RWPE1 (cell line): ENCODE results near the gene DMRTC2.

ENCODE experiments used
- CTCF ChIA-PET: fragments of 350-600 bp; sonication (Branson Sonifier 250); formaldehyde crosslinking; extraction: SDS; loops from one replicate; lab custom pipeline; 2021; lab: Yijun Ruan, JAX
- POLR2A ChIA-PET: fragments of 400-600 bp; formaldehyde crosslinking; extraction: SDS; loops from one replicate; lab custom pipeline; 2020; ENCODE audit warnings: antibody characterized with exemption; ENCODE audit not compliant: low non-redundant PET; lab: Yijun Ruan, JAX
- DNase-seq: peaks from one replicate; pipeline ENCODE4 v3.0.0; 2012; ENCODE audit warnings: low spot score
- H3K27ac ChIP-seq: fragments of 450-650 bp; 2 replicates; pipeline ENCODE4 v1.5.1; 2017
- TF ChIP-seq, protein P1 (sequence below): fragments of 450-650 bp; conservative IDR thresholded peaks from 2 replicates; pipeline ENCODE4 v1.5.1; 2017; ENCODE audit warnings: low read depth, mild to moderate bottlenecking

The DMRTC2 gene

DNA sequence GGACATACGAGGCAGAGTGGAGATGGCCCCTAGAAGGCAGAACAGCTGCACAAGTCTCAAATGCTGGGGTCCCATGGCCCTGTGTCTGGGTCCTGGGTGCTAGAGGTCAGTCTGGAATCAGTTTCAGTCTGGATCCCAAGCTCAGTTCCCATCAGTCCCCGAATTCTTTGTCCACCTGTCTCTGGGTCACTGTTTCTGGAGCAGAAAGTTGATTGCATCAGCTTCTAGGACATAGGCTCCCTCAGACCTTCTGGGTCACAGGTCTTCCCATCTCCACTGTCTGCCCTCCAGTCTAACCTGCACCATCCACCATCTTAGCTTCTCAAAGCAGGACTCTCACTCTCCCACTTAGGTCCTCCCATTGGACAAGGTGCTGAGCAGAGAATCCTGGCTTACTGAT, 5.6 kb upstream of the DMRTC2 start:
- POLR2A ChIA-PET: no interaction called here
- DNase-seq: no peak
- CTCF ChIA-PET: interaction anchor here (1.3 kb wide), 1 partner anchor 46 kb away, joined by 10 read pairs; no protein-coding TSS in a partner anchor
- no peak overlapping the region for H3K27ac ChIP-seq
- TF ChIP-seq, protein P1, sequence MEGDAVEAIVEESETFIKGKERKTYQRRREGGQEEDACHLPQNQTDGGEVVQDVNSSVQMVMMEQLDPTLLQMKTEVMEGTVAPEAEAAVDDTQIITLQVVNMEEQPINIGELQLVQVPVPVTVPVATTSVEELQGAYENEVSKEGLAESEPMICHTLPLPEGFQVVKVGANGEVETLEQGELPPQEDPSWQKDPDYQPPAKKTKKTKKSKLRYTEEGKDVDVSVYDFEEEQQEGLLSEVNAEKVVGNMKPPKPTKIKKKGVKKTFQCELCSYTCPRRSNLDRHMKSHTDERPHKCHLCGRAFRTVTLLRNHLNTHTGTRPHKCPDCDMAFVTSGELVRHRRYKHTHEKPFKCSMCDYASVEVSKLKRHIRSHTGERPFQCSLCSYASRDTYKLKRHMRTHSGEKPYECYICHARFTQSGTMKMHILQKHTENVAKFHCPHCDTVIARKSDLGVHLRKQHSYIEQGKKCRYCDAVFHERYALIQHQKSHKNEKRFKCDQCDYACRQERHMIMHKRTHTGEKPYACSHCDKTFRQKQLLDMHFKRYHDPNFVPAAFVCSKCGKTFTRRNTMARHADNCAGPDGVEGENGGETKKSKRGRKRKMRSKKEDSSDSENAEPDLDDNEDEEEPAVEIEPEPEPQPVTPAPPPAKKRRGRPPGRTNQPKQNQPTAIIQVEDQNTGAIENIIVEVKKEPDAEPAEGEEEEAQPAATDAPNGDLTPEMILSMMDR: no peak

DNA sequence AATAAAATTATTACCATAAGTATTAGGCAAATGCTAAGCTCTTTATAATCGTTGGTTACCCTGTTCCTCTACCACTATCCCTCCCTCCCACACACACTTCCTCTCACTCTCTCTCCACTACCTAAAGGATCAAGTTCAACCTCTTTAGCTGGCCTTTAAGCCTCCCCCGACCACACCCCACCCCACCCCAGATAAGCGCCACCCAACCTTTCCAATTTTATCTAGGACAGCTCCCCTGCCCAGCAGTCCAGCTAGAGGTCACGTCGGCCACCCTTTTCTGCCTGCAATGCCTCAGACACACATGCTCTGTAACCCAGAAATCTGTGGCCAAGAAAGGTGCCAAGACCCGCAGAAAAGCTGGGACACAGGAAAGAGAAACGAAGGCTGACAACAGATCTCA, 1.5 kb upstream of the DMRTC2 start:
- TF ChIP-seq, protein P1: no peak
- H3K27ac ChIP-seq: no peak overlapping the region
- POLR2A ChIA-PET: interaction anchor here (0.5 kb wide), 1 partner anchor 20 kb away, joined by 3 read pairs; no protein-coding TSS in a partner anchor
- CTCF ChIA-PET: no interaction called here
- no peak for DNase-seq

DNA sequence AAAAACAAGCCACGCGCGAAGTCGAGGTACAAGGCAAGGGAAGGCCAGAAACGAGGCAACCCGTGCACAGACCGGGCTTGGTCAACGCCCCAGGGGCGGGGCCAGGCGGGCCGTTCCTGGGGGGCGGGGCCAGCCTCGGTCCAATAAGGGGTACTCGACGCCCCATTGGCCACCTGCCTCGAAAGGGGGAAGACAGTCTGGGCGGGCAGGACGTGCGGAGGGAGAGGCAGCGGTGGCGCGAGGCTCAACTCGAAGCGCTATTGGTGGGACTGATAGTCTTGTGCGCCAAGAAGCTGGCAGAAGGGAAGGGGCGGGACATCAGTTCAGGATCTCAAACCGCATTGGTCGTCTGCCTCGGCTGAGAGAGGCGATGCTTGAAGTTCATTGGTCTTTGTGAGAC, 241 bp upstream of the DMRTC2 start, which contains the start of gene LYPD4:
Gene LYPD4 (minus strand): TSS at position 83 of the 400 bp plus-strand sequence. CDS start 5,398 bp downstream, outside the sequence.
- no peak within 1 kb of the TSS for H3K27ac ChIP-seq
- DNase-seq: no peak
- TF ChIP-seq, protein P1: no peak
- ChIA-PET CTCF (interaction anchor here (0.7 kb wide), 1 partner anchor 15 kb away, joined by 3 read pairs; no protein-coding TSS in a partner anchor), POLR2A (no interaction called here)

DNA sequence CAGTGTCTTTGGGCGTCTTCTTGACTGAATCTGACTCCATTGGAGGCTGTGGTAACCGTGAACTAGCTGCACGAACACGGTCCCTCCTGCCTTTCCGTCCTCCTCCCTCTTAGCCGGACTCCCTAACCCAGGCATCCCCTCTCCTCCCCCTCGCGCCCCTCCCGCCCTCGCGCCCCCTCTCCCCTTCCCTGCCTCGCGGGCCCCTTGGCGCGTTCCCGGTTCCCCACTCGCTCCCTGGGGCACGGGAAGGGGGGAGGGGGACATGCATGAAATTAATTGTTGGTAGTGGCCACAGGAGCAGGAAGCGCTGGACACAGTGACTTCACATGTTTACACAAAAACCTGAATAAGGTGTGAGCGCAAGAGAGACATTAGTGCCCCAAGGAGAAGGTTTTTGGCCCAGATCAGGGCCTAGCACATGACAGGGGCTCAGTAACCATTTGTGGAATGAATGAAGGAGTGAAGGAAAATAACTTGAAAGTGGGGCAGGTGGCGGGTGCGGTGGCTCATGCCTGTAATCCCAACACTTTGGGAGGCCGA, 279 bp downstream of the DMRTC2 start:
- POLR2A ChIA-PET: no interaction called here
- TF ChIP-seq, protein P1: no peak
- H3K27ac ChIP-seq: no peak overlapping the region
- no peak for DNase-seq
- CTCF ChIA-PET: interaction anchor here (0.7 kb wide), 1 partner anchor 14 kb away, joined by 3 read pairs; no protein-coding TSS in a partner anchor

DNA sequence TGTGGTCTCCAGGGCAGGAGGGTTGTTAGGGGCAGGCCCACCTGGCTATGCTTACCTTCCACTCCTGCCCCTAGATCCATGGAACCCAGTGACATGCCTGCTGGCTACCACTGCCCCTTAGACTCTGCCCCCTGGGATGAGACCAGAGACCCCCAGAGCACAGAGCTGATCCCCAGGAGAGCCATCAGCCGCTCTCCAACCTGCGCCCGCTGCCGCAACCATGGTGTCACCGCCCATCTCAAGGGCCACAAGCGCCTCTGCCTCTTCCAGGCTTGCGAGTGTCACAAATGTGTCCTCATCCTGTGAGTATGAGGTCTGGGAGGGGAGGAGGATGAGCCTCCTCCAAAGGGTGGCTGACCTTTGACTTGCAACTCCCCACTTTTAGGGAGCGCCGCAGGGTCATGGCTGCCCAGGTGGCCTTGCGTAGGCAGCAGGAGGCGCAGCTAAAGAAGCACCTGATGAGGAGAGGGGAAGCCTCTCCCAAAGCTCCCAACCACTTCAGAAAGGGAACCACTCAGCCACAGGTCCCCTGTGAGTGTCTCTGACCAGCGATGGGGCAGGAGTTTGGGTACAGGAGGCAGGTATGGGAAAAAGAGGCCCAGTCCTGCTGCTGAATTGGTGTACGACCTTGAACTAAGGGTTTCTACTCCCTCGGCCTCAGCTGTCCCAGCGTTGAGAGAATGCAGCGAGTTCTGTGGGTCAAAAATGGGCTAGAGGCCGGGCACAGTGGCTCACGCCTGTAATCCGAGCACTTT, 2.7 kb downstream of the DMRTC2 start:
- ChIA-PET POLR2A (no interaction called here), CTCF (interaction anchor here (0.6 to 1.0 kb wide), 2 partner anchors 12 to 708 kb away, joined by 3 read pairs; no protein-coding TSS in a partner anchor)
- TF ChIP-seq, protein P1: no peak
- no peak for DNase-seq
- H3K27ac ChIP-seq: no peak overlapping the region

DNA sequence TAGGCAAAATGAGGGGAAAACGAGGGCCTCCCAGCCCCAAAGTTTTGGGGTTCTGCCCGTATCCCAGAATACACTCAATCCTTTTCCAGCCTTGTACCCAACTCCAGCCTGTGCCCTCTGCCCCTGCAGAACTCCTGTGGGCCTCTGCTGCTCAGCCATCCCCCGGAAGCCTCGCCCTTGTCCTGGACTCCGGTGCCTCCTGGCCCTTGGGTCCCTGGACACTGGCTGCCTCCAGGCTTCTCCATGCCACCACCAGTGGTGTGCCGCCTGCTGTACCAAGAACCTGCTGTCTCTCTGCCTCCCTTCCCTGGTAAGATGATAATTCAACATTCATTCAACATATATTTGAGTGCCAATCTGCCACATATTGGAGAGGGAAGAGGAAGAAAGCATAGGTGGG, 3.8 kb downstream of the DMRTC2 start:
- ChIA-PET POLR2A (no interaction called here), CTCF (interaction anchor here (1.0 kb wide), 1 partner anchor 14 kb away, joined by 3 read pairs; no protein-coding TSS in a partner anchor)
- TF ChIP-seq, protein P1: no peak
- no peak overlapping the region for H3K27ac ChIP-seq
- DNase-seq: no peak
